Vagina (tissue), 2 donors: Measurements from ENCODE around the gene FBLL1.

Source experiments
- POLR2A ChIP-seq, 2 donors: fragments of 450-650 bp; IDR thresholded peaks; one replicate each; pipeline ENCODE4 v1.6.1; 2017; ENCODE audit warnings: antibody characterized with exemption in 2 of 2, mild to moderate bottlenecking in 2 of 2, moderate library complexity in 2 of 2
- POLR2AphosphoS5 ChIP-seq, 2 donors: sonication (generic); formaldehyde crosslinking; IDR thresholded peaks; one replicate each; pipeline ENCODE4 v1.9.0; 2017; ENCODE audit warnings: antibody characterized with exemption in 2 of 2, mild to moderate bottlenecking in 2 of 2, low read depth in 1 of 2; ENCODE audit not compliant: insufficient read depth in 1 of 2
- TF ChIP-seq, protein P1 (sequence below), 3 experiments: fragments of 450-650 bp in 2 of 3; fragments of 200-600 bp in 1 of 3; sonication (generic) in 1 of 3; IDR thresholded peaks; one replicate each; pipeline ENCODE4 v1.5.1; 2017 to 2019; ENCODE audit warnings: antibody characterized with exemption in 3 of 3, mild to moderate bottlenecking in 2 of 3, moderate library complexity in 2 of 3

DNA sequence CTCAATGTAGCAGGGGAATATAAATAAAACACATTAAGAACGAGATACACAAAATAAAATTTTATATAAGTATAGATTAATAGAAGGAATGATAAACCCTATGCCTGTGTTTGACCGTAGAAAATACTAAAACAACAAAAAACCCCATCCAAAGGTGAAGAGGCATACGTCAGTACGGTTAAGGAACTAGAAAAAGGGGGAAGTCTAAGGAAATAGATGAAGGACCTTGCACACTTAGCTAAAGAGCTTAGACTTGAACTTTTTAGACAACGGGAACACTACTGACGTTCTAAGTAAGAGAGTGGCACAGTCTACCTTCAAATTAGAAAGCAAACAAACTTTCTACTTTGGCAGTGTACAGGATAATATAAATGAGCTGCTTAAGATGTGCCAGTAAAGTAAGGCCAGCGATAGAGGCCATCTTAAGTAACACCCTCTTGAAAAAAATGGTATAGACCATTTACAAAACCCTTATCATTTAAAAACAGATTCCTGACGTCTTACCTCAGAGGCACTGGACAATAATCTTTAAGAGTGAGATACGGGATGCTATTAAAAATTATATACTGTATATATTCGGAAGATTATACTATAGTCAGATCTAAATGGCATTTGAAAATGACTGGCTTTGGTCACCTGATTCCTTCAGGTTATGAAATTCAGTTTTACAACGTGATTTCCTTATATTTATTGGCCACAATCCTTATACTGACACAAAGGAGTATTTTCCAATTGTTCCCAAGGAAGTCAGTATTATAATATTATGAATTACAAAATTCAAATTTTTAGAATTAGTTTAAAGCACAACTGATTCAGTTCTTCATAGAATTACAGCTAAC is 41.6 kb downstream of the FBLL1 start:
- TF ChIP-seq, protein P1, sequence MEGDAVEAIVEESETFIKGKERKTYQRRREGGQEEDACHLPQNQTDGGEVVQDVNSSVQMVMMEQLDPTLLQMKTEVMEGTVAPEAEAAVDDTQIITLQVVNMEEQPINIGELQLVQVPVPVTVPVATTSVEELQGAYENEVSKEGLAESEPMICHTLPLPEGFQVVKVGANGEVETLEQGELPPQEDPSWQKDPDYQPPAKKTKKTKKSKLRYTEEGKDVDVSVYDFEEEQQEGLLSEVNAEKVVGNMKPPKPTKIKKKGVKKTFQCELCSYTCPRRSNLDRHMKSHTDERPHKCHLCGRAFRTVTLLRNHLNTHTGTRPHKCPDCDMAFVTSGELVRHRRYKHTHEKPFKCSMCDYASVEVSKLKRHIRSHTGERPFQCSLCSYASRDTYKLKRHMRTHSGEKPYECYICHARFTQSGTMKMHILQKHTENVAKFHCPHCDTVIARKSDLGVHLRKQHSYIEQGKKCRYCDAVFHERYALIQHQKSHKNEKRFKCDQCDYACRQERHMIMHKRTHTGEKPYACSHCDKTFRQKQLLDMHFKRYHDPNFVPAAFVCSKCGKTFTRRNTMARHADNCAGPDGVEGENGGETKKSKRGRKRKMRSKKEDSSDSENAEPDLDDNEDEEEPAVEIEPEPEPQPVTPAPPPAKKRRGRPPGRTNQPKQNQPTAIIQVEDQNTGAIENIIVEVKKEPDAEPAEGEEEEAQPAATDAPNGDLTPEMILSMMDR (IDR thresholded peaks at IDR 0.05), result no peak
- TF ChIP-seq POLR2A (IDR thresholded peaks at IDR 0.05), result no peak
- TF ChIP-seq POLR2AphosphoS5 (IDR thresholded peaks at IDR 0.05; ENCODE audit: insufficient read depth in 1 of 2, low read depth in 1 of 2), result no peak
